Measurements from ENCODE around the gene NAXD.
"Not testable (repeated sequence)": the region's sequence is repeated elsewhere in the genome, so short reads cannot be mapped to it uniquely, and the experiment has no call there.

Gene NAXD

DNA sequence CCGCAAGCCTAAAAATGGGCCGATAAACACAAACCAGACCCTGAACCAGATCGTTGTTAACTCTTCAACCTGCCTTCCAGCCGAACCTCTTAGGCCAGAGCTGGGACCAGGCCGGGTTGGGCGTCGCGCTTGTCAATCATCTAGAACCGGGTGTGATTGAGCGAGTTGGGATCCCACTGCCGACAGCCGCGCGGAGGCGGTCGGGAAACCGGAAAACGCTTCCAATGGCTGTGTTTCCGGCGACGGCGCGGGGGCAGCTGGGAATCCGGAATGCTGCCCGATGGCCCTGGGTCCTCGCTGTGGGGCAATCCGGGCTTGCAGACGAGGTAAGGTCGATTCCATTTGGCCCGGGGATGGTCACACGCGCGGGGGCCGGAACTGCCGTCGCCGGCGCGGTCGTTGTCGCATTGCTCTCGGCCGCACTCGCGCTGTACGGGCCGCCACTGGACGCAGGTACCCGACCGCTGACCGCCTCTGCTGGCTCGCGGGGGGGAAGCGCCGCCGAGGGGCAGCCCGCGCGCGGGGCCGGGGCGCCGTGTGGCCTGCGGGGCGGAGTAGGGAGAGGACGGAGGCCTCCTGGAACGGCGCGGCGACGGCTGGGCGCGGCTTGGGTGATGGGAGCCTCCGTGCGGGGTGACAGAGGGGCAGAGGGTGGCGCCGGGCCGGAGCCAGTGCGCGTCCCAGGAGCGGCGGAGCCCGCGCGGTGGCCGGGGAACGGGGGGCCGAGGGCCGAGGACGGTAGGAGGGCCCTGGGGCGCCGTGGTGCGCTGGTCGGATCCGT, at the start of gene NAXD:
Gene NAXD (plus strand): TSS at position 224 of the 781 bp plus-strand sequence. CDS start 57 bp downstream, at position 281.
- Histone ChIP-seq H3K9ac (ENCODE audit: low read length) (peak within 1 kb of the TSS; percentile 91), H3K36me3 (ENCODE audit: control insufficient read depth, insufficient read depth, low read length) (no peaks in the 10 kb centered on the region), H3K27ac (ENCODE audit: low read depth, low read length) (peak within 1 kb of the TSS; percentile 84; the same call in 1 of the 2 replicates)

DNA sequence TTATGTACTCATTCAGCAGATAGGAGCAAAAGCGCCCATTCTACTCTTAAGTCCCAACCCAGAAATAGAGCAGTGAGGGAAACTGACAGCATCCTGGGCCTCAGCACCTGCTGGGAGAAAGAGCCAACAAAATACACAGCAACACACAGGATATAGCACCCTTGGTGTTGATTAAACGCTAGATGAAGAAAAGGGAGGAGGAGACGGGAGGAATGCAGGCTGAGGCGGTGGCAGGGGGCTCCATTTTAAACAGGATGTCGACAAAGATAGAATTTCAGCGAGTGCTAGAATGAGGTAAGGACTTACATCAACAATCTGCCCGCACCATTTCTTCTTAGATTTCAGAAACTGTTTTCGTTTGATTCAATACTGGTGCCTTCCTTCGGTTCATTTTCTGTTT, 49.2 kb upstream of the NAXD start:
- H3K4me1 ChIP-seq (ENCODE audit: control insufficient read depth, insufficient read depth, low read length) = peaks cover 22% of the 10 kb centered on the region
- no peaks in the 10 kb centered on the region for H3K36me3 ChIP-seq (ENCODE audit: control insufficient read depth, insufficient read depth, low read length)
- H3K9ac ChIP-seq (ENCODE audit: low read length) = no peak overlapping the region
- H3K27ac ChIP-seq (ENCODE audit: low read depth, low read length) = no peak overlapping the region
- H3K27me3 ChIP-seq (ENCODE audit: control insufficient read depth, insufficient read depth, low read length) = 0 out of 2 replicates have a peak, but pooled peaks cover 3% of the 10 kb centered on the region
- H3K4me3 ChIP-seq (ENCODE audit: low read depth, low read length) = no peak overlapping the region
- H3K9me3 ChIP-seq (ENCODE audit: control insufficient read depth, insufficient read depth, low read depth, low read length) = peaks cover 5% of the 10 kb centered on the region; the same call in 1 of the 2 replicates

More for the DNA sequence above, at the start of gene NAXD:
- H3K4me3 ChIP-seq (ENCODE audit: low read depth, low read length) = peak within 1 kb of the TSS; percentile 94
- H3K9me3 ChIP-seq (ENCODE audit: control insufficient read depth, insufficient read depth, low read depth, low read length) = no peaks in the 10 kb centered on the region
- H3K4me1 ChIP-seq (ENCODE audit: control insufficient read depth, insufficient read depth, low read length) = peaks cover 26% of the 10 kb centered on the region
- no peaks in the 10 kb centered on the region for H3K27me3 ChIP-seq (ENCODE audit: control insufficient read depth, insufficient read depth, low read length)

GRCh38 chr13:110568612-110569011, 46.7 kb upstream of the NAXD start:
- Histone ChIP-seq H3K4me1 (ENCODE audit: control insufficient read depth, insufficient read depth, low read length) (peaks cover 10% of the 10 kb centered on the region; the same call in 1 of the 2 replicates), H3K36me3 (ENCODE audit: control insufficient read depth, insufficient read depth, low read length) (no peaks in the 10 kb centered on the region), H3K9me3 (ENCODE audit: control insufficient read depth, insufficient read depth, low read depth, low read length) (peaks cover 5% of the 10 kb centered on the region; the same call in 1 of the 2 replicates), H3K9ac (ENCODE audit: low read length) (no peak overlapping the region), H3K4me3 (ENCODE audit: low read depth, low read length) (no peak overlapping the region), H3K27me3 (ENCODE audit: control insufficient read depth, insufficient read depth, low read length) (no peaks in the 10 kb centered on the region), H3K27ac (ENCODE audit: low read depth, low read length) (no peak overlapping the region)

GRCh38 chr13:110569962-110570361, 45.4 kb upstream of the NAXD start:
- H3K27me3 ChIP-seq (ENCODE audit: control insufficient read depth, insufficient read depth, low read length); H3K27ac ChIP-seq (ENCODE audit: low read depth, low read length); H3K4me1 ChIP-seq (ENCODE audit: control insufficient read depth, insufficient read depth, low read length): not testable (repeated sequence)

GRCh38 chr13:110570886-110571285, 44.5 kb upstream of the NAXD start:
- no peak overlapping the region for H3K9ac ChIP-seq (ENCODE audit: low read length)
- no peak overlapping the region for H3K4me3 ChIP-seq (ENCODE audit: low read depth, low read length)
- peaks cover 10% of the 10 kb centered on the region for H3K4me1 ChIP-seq (ENCODE audit: control insufficient read depth, insufficient read depth, low read length)
- no peaks in the 10 kb centered on the region for H3K36me3 ChIP-seq (ENCODE audit: control insufficient read depth, insufficient read depth, low read length)
- peaks cover 5% of the 10 kb centered on the region; the same call in 1 of the 2 replicates for H3K9me3 ChIP-seq (ENCODE audit: control insufficient read depth, insufficient read depth, low read depth, low read length)
- no peaks in the 10 kb centered on the region for H3K27me3 ChIP-seq (ENCODE audit: control insufficient read depth, insufficient read depth, low read length)
- no peak overlapping the region for H3K27ac ChIP-seq (ENCODE audit: low read depth, low read length)

More at GRCh38 chr13:110569962-110570361, 45.4 kb upstream of the NAXD start:
- H3K4me3 ChIP-seq (ENCODE audit: low read depth, low read length); H3K9ac ChIP-seq (ENCODE audit: low read length); H3K36me3 ChIP-seq (ENCODE audit: control insufficient read depth, insufficient read depth, low read length); H3K9me3 ChIP-seq (ENCODE audit: control insufficient read depth, insufficient read depth, low read depth, low read length): not testable (repeated sequence)

- Histone ChIP-seq H3K4me3 (ENCODE audit: low read depth, low read length) (no peak overlapping the region), H3K36me3 (ENCODE audit: control insufficient read depth, insufficient read depth, low read length) (no peaks in the 10 kb centered on the region), H3K9ac (ENCODE audit: low read length) (no peak overlapping the region), H3K27ac (ENCODE audit: low read depth, low read length) (no peak overlapping the region), H3K9me3 (ENCODE audit: control insufficient read depth, insufficient read depth, low read depth, low read length) (peaks cover 5% of the 10 kb centered on the region; the same call in 1 of the 2 replicates), H3K27me3 (ENCODE audit: control insufficient read depth, insufficient read depth, low read length) (no peaks in the 10 kb centered on the region), H3K4me1 (ENCODE audit: control insufficient read depth, insufficient read depth, low read length) (peaks cover 10% of the 10 kb centered on the region)
Observed at GRCh38 chr13:110571896-110572777, 43.2 kb upstream of the NAXD start.

DNA sequence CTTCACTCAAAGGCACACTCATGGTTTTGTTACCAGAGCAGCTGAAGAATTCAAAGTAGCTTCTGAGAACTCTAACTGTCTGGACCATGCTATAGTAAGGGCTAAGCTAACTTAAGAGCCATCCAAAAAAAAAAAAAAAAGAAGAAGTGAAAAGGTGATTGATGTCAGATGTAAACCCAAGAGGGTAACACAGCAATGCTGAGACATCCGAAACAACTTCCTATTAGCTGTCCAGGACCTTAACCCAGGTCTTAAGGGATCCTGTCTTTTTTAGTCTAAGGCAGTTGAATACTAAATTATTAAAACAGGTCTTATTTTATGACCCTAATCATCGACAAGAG, 42.6 kb upstream of the NAXD start:
- Histone ChIP-seq H3K4me1 (ENCODE audit: control insufficient read depth, insufficient read depth, low read length) (peaks cover 10% of the 10 kb centered on the region), H3K9ac (ENCODE audit: low read length) (no peak overlapping the region), H3K27ac (ENCODE audit: low read depth, low read length) (no peak overlapping the region), H3K27me3 (ENCODE audit: control insufficient read depth, insufficient read depth, low read length) (no peaks in the 10 kb centered on the region), H3K9me3 (ENCODE audit: control insufficient read depth, insufficient read depth, low read depth, low read length) (peaks cover 5% of the 10 kb centered on the region; the same call in 1 of the 2 replicates), H3K36me3 (ENCODE audit: control insufficient read depth, insufficient read depth, low read length) (no peaks in the 10 kb centered on the region), H3K4me3 (ENCODE audit: low read depth, low read length) (no peak overlapping the region)

GRCh38 chr13:110574161-110574560, 41.2 kb upstream of the NAXD start:
- no peak overlapping the region for H3K4me3 ChIP-seq (ENCODE audit: low read depth, low read length)
- no peaks in the 10 kb centered on the region for H3K36me3 ChIP-seq (ENCODE audit: control insufficient read depth, insufficient read depth, low read length)
- no peak overlapping the region for H3K9ac ChIP-seq (ENCODE audit: low read length)
- no peak overlapping the region for H3K27ac ChIP-seq (ENCODE audit: low read depth, low read length)
- H3K9me3 ChIP-seq (ENCODE audit: control insufficient read depth, insufficient read depth, low read depth, low read length) = no peaks in the 10 kb centered on the region
- H3K27me3 ChIP-seq (ENCODE audit: control insufficient read depth, insufficient read depth, low read length) = no peaks in the 10 kb centered on the region
- peaks cover 10% of the 10 kb centered on the region for H3K4me1 ChIP-seq (ENCODE audit: control insufficient read depth, insufficient read depth, low read length)

GRCh38 chr13:110575322-110576069, 39.8 kb upstream of the NAXD start:
- Histone ChIP-seq H3K4me3 (ENCODE audit: low read depth, low read length) (no peak overlapping the region), H3K27ac (ENCODE audit: low read depth, low read length) (no peak overlapping the region), H3K9ac (ENCODE audit: low read length) (no peak overlapping the region), H3K4me1 (ENCODE audit: control insufficient read depth, insufficient read depth, low read length) (peaks cover 10% of the 10 kb centered on the region), H3K36me3 (ENCODE audit: control insufficient read depth, insufficient read depth, low read length) (no peaks in the 10 kb centered on the region), H3K27me3 (ENCODE audit: control insufficient read depth, insufficient read depth, low read length) (no peaks in the 10 kb centered on the region), H3K9me3 (ENCODE audit: control insufficient read depth, insufficient read depth, low read depth, low read length) (no peaks in the 10 kb centered on the region)

- H3K4me3 ChIP-seq (ENCODE audit: low read depth, low read length) = no peak overlapping the region
- no peaks in the 10 kb centered on the region for H3K27me3 ChIP-seq (ENCODE audit: control insufficient read depth, insufficient read depth, low read length)
- no peak overlapping the region for H3K9ac ChIP-seq (ENCODE audit: low read length)
- H3K36me3 ChIP-seq (ENCODE audit: control insufficient read depth, insufficient read depth, low read length) = no peaks in the 10 kb centered on the region
- H3K27ac ChIP-seq (ENCODE audit: low read depth, low read length) = no peak overlapping the region
- H3K9me3 ChIP-seq (ENCODE audit: control insufficient read depth, insufficient read depth, low read depth, low read length) = no peaks in the 10 kb centered on the region
- peaks cover 10% of the 10 kb centered on the region for H3K4me1 ChIP-seq (ENCODE audit: control insufficient read depth, insufficient read depth, low read length)
Observed at GRCh38 chr13:110576070-110576394, 39.3 kb upstream of the NAXD start.
